ENCODE results near the gene FAM110D. TPM values are rescaled to one million over a fixed set of nuclear protein-coding genes. Genes with fewer than 3 reads are reported as not detected.
A peak's percentile ranks its signal among the peaks of the same experiment; 100 is the strongest.

The FAM110D gene
- total RNA-seq, result 1 to 10 TPM; 4.5 to 4.7 TPM
- long read RNA-seq, donor 1, partial matches to known transcripts, result 0 of 5 reads
- long read RNA-seq, donor 1, other reads (novel, unspliced or antisense), result 1 of 5 reads
- long read RNA-seq, donor 2, result 0 reads

GRCh38 chr1:26158908-26159742 is at the start of gene FAM110D:
Gene FAM110D (plus strand): TSS chr1:26159079. CDS start chr1:26161292, 2,213 bp downstream.
- peak; percentile 62 for DNase-seq (ENCODE audit: low spot score)
- intact Hi-C loops (cut with DNase I), result no loop called here

- intact Hi-C loops (cut with DNase I), result loop anchor here in 1 of 2 donors (5.0 to 10.0 kb wide), 2 partner anchors 53 to 215 kb away; no protein-coding TSS in a partner anchor
- no peak for DNase-seq (ENCODE audit: low spot score)
These were observed 49.4 kb upstream of the FAM110D start for GRCh38 chr1:26109229-26110164.

- intact Hi-C loops (cut with DNase I), result no loop called here
These were observed 47.9 kb upstream of the FAM110D start for GRCh38 chr1:26110731-26111529.

GRCh38 chr1:26111530-26112406 is 47.1 kb upstream of the FAM110D start, which contains the start of gene PDIK1L:
Gene PDIK1L (plus strand): TSS chr1:26111824. CDS start chr1:26114309, 2,485 bp downstream.
- intact Hi-C loops (cut with DNase I), result no loop called here
- peak; percentile 98 for DNase-seq (ENCODE audit: low spot score)

More at GRCh38 chr1:26110731-26111529, 47.9 kb upstream of the FAM110D start:
- peak; percentile 94 for DNase-seq (ENCODE audit: low spot score)

GRCh38 chr1:26112407-26112775 is 46.5 kb upstream of the FAM110D start:
- intact Hi-C loops (cut with DNase I), result no loop called here

GRCh38 chr1:26114165-26114927 is 44.5 kb upstream of the FAM110D start:
- DNase-seq (ENCODE audit: low spot score), result no peak
- intact Hi-C loops (cut with DNase I), result no loop called here

More at GRCh38 chr1:26112407-26112775, 46.5 kb upstream of the FAM110D start:
- no peak for DNase-seq (ENCODE audit: low spot score)

GRCh38 chr1:26119892-26120608 is 38.8 kb upstream of the FAM110D start:
- intact Hi-C loops (cut with DNase I), result no loop called here

GRCh38 chr1:26121854-26122773 is 36.8 kb upstream of the FAM110D start:
- intact Hi-C loops (cut with DNase I), result no loop called here
- DNase-seq (ENCODE audit: low spot score), result no peak

More at GRCh38 chr1:26119892-26120608, 38.8 kb upstream of the FAM110D start:
- no peak for DNase-seq (ENCODE audit: low spot score)

- no peak for DNase-seq (ENCODE audit: low spot score)
- intact Hi-C loops (cut with DNase I), result no loop called here
These were observed 35.6 kb upstream of the FAM110D start for GRCh38 chr1:26122988-26123973.

GRCh38 chr1:26124418-26125331 is 34.2 kb upstream of the FAM110D start:
- DNase-seq (ENCODE audit: low spot score), result no peak
- intact Hi-C loops (cut with DNase I), result no loop called here

- intact Hi-C loops (cut with DNase I), result no loop called here
- no peak for DNase-seq (ENCODE audit: low spot score)
These were observed 33.5 kb upstream of the FAM110D start for GRCh38 chr1:26125382-26125781.

GRCh38 chr1:26125946-26126320 is 32.9 kb upstream of the FAM110D start:
- intact Hi-C loops (cut with DNase I), result no loop called here
- DNase-seq (ENCODE audit: low spot score), result no peak

GRCh38 chr1:26126321-26127084 is 32.4 kb upstream of the FAM110D start:
- DNase-seq (ENCODE audit: low spot score), result no peak
- intact Hi-C loops (cut with DNase I), result no loop called here

Data from posterior vena cava (tissue), 2 donors.